Progenitor cell of endocrine pancreas (in vitro differentiated cells): ENCODE results near the gene CEP97. TPM values are rescaled to one million over a fixed set of nuclear protein-coding genes. Genes with fewer than 3 reads are reported as not detected.
"Not testable (repeated sequence)": the region's sequence is repeated elsewhere in the genome, so short reads cannot be mapped to it uniquely, and the experiment has no call there.

Experiments used
- DNase-seq: peaks from one replicate; pipeline ENCODE4 v3.0.0; 2021; ENCODE audit warnings: low spot score; ENCODE audit not compliant: unreplicated experiment
- H3K27ac Mint-ChIP-seq: 2 replicates; pipeline ENCODE4 v1.8.0; 2021; ENCODE audit warnings: mild to moderate bottlenecking, moderate library complexity, mixed read lengths
- H3K27me3 Mint-ChIP-seq: 2 replicates; pipeline ENCODE4 v1.8.0; 2021; ENCODE audit warnings: mixed read lengths
- H3K36me3 Mint-ChIP-seq: 2 replicates; pipeline ENCODE4 v1.8.0; 2022; ENCODE audit warnings: mixed read lengths; ENCODE audit not compliant: insufficient read depth
- H3K4me1 Mint-ChIP-seq: 2 replicates; pipeline ENCODE4 v1.8.0; 2021; ENCODE audit warnings: low read depth, mixed read lengths
- H3K4me3 Mint-ChIP-seq: 2 replicates; pipeline ENCODE4 v1.8.0; 2021; ENCODE audit warnings: low read depth, mild to moderate bottlenecking, moderate library complexity, mixed read lengths
- H3K9me3 Mint-ChIP-seq: 2 replicates; pipeline ENCODE4 v1.8.0; 2021; ENCODE audit warnings: low read depth, mixed read lengths
- total RNA-seq: library from RNA; stranded (reverse); gene quantifications from 2 replicates; pipeline ENCODE4 v1.2.1, GENCODE V29; 2021
- TF ChIP-seq, protein P1 (sequence below): fragments of 200-600 bp; sonication (generic); IDR thresholded peaks from one replicate; pipeline ENCODE4 v1.5.0; 2021; ENCODE audit warnings: antibody characterized with exemption, mild to moderate bottlenecking; ENCODE audit not compliant: unreplicated experiment

The CEP97 gene
- total RNA-seq, 1 donor from 2014 or later: 21.9 TPM

- no peak for DNase-seq
- peak overlapping the region; percentile 99 for H3K4me3 Mint-ChIP-seq
- H3K27me3 Mint-ChIP-seq: no peaks in the 10 kb centered on the region
- peaks cover 12% of the 10 kb centered on the region for H3K36me3 Mint-ChIP-seq
- no peaks in the 10 kb centered on the region for H3K9me3 Mint-ChIP-seq
- H3K4me1 Mint-ChIP-seq: peaks cover 17% of the 10 kb centered on the region
- peak overlapping the region; percentile 100 for H3K27ac Mint-ChIP-seq
- TF ChIP-seq, protein P1, sequence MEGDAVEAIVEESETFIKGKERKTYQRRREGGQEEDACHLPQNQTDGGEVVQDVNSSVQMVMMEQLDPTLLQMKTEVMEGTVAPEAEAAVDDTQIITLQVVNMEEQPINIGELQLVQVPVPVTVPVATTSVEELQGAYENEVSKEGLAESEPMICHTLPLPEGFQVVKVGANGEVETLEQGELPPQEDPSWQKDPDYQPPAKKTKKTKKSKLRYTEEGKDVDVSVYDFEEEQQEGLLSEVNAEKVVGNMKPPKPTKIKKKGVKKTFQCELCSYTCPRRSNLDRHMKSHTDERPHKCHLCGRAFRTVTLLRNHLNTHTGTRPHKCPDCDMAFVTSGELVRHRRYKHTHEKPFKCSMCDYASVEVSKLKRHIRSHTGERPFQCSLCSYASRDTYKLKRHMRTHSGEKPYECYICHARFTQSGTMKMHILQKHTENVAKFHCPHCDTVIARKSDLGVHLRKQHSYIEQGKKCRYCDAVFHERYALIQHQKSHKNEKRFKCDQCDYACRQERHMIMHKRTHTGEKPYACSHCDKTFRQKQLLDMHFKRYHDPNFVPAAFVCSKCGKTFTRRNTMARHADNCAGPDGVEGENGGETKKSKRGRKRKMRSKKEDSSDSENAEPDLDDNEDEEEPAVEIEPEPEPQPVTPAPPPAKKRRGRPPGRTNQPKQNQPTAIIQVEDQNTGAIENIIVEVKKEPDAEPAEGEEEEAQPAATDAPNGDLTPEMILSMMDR: no peak
These were observed 37.1 kb upstream of the CEP97 start for GRCh38 chr3:101687142-101687931.

- Mint-ChIP-seq H3K27me3 (no peaks in the 10 kb centered on the region), H3K4me1 (peaks cover 17% of the 10 kb centered on the region), H3K4me3 (peak overlapping the region; percentile 20), H3K9me3 (no peaks in the 10 kb centered on the region), H3K36me3 (peaks cover 8% of the 10 kb centered on the region), H3K27ac (no peak overlapping the region)
- TF ChIP-seq, protein P1: no peak
- no peak for DNase-seq
These were observed 35.1 kb upstream of the CEP97 start for GRCh38 chr3:101689286-101689685.

DNA sequence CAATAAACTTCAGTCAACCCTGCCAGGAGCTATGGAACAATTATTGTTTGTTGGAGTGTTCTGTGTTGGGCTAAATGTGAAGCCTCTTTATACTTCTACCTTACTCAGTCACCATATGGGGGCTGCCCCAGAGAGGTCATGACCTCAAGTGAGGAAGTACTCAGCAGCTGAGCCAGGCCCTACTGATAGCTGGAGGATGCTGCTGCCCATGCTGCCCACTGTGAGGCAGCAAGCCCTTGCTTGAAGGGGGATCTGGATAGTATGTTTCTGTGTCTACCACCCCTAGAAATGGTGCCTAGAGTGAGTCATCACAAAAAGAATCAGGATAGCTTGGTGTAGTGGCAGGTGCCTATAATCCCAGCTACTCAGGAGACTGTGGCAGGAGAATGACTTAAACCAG, 33.4 kb upstream of the CEP97 start:
- H3K36me3 Mint-ChIP-seq: no peaks in the 10 kb centered on the region
- no peaks in the 10 kb centered on the region for H3K27me3 Mint-ChIP-seq
- H3K9me3 Mint-ChIP-seq: no peaks in the 10 kb centered on the region
- peaks cover 6% of the 10 kb centered on the region for H3K4me1 Mint-ChIP-seq
- H3K4me3 Mint-ChIP-seq: no peak overlapping the region
- DNase-seq: no peak
- TF ChIP-seq, protein P1: no peak
- H3K27ac Mint-ChIP-seq: peak overlapping the region; percentile 76

DNA sequence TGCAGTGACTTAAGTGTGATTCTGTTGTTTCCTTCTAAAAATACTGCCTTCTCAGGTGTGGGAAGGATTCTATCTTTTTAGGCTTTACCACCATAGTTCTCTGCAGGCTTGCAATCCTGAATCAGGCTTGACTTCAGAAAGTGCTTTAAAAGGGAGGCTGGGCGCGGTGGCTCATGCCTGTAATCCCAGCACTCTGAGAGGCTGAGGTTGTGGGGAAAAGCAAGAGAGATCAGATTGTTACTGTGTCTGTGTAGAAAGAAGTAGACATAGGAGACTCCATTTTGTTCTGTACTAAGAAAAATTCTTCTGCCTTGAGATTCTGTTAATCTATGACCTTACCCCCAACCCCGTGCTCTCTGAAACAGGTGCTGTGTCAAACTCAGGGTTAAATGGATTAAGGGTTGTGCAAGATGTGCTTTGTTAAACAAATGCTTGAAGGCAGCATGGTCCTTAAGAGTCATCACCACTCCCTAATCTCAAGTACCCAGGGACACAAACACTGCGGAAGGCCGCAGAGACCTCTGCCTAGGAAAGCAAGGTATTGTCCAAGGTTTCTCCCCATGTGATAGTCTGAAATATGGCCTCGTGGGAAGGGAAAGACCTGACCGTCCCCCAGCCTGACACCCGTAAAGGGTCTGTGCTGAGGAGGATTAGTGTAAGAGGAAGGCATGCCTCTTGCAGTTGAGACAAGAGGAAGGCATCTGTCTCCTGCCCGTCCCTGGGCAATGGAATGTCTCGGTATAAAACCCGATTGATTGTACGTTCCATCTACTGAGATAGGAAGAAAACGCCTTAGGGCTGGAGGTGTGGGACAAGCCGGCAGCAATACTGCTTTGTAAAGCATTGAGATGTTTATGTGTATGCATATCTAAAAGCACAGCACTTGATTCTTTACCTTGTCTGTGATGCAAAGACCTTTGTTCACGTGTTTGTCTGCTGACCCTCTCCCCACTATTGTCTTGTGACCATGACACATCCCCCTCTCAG, 32.4 kb upstream of the CEP97 start:
- H3K4me1 Mint-ChIP-seq, H3K27me3 Mint-ChIP-seq, DNase-seq, H3K36me3 Mint-ChIP-seq, H3K9me3 Mint-ChIP-seq, H3K27ac Mint-ChIP-seq, H3K4me3 Mint-ChIP-seq: not testable (repeated sequence)

DNA sequence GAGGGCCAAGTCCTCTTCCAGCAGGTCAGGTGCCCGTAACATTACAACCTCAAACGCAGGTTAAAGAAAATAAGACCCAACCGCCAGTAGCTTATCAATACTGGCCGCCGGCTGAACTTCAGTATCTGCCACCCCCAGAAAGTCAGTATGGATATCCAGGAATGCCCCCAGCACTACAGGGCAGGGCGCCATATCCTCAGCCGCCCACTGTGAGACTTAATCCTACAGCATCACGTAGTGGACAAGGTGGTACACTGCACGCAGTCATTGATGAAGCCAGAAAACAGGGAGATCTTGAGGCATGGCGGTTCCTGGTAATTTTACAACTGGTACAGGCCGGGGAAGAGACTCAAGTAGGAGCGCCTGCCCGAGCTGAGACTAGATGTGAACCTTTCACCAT, 30.9 kb upstream of the CEP97 start:
- not testable (repeated sequence) for H3K27me3 Mint-ChIP-seq, H3K27ac Mint-ChIP-seq, H3K36me3 Mint-ChIP-seq, DNase-seq, H3K4me1 Mint-ChIP-seq, H3K9me3 Mint-ChIP-seq, H3K4me3 Mint-ChIP-seq
- TF ChIP-seq, protein P1: peak; percentile 38

- H3K4me1 Mint-ChIP-seq, H3K4me3 Mint-ChIP-seq, H3K9me3 Mint-ChIP-seq, H3K36me3 Mint-ChIP-seq, DNase-seq, H3K27me3 Mint-ChIP-seq, H3K27ac Mint-ChIP-seq: not testable (repeated sequence)
These were observed 29.6 kb upstream of the CEP97 start for GRCh38 chr3:101694836-101695235.
